Fibroblast of pulmonary artery (primary cell): ENCODE results near the gene RRP36.

Experiments used
- DNase-seq: peaks from one replicate; pipeline ENCODE4 v3.0.0-alpha.2; 2010; ENCODE audit warnings: low read depth
- H3K4me3 ChIP-seq: replicated peaks from 2 replicates; pipeline ENCODE4 v1.5.1; 2011; ENCODE audit warnings: low read depth, mild to moderate bottlenecking, control low read depth, low read length, moderate library complexity
- TF ChIP-seq, protein P1 (sequence below): IDR thresholded peaks from 2 replicates; pipeline ENCODE4 v1.5.1; 2011; ENCODE audit warnings: mild to moderate bottlenecking, control low read depth, low read length, inconsistent platforms; ENCODE audit errors: missing control alignments

The RRP36 gene

DNA sequence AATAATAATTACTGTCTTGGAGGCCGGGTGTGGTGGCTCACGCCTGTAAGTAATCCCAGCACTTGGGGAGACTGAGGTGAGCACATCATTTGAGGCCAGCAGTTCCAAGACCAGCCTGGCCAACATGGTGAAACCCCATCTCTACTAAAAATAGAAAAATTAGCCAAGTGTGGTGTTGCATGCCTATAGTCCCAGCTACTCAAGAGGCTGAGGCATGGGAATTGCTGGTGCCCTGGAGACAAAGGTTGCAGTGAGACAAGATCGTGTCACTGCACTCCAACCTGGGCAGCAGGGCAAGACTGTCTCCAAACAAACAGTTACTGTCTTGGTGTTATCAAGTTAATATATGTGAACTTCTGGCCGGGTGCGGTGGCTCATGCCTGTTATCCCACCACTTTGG, 4.9 kb downstream of the RRP36 start:
- no peak overlapping the region for H3K4me3 ChIP-seq
- DNase-seq = no peak
- TF ChIP-seq, protein P1, sequence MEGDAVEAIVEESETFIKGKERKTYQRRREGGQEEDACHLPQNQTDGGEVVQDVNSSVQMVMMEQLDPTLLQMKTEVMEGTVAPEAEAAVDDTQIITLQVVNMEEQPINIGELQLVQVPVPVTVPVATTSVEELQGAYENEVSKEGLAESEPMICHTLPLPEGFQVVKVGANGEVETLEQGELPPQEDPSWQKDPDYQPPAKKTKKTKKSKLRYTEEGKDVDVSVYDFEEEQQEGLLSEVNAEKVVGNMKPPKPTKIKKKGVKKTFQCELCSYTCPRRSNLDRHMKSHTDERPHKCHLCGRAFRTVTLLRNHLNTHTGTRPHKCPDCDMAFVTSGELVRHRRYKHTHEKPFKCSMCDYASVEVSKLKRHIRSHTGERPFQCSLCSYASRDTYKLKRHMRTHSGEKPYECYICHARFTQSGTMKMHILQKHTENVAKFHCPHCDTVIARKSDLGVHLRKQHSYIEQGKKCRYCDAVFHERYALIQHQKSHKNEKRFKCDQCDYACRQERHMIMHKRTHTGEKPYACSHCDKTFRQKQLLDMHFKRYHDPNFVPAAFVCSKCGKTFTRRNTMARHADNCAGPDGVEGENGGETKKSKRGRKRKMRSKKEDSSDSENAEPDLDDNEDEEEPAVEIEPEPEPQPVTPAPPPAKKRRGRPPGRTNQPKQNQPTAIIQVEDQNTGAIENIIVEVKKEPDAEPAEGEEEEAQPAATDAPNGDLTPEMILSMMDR = no peak

DNA sequence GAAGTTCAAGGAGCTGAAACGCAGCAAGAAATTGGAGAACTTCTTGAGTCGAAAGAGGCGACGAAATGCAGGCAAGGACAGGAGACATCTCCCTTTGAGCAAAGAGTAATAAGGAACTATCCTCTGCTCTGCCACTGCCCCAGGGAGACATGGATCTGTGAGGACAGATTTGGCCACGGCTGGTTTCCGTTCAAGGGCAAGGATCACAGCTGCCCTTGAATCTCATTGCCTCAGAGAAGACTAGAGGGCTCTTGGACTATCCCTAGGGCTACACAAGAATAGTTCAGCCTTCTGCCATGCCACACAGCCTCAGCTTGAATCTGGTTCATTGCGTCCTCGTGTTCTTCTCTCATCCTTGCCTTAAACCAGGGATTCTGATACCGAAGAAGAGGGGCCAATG, 7.7 kb downstream of the RRP36 start:
- TF ChIP-seq, protein P1 = no peak
- no peak overlapping the region for H3K4me3 ChIP-seq
- DNase-seq = no peak

DNA sequence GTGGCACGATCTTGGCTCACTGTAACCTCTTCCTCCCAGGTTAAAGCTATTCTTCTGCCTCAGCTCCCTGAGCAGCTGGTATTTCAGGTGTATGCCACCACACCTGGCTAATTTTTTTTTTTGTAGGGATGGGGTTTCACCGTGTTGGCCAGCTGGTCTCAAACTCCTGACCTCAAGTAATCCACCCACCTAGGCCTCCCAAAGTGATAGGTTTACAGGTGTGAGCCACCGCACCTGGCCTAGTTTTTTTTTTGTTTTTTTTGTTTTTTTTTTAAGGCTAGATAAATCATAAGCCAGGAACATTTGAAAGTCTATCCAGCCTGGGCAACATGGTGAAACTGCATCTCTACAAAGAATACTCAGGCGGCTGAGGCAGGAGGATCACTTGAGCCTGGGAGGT, 10.9 kb downstream of the RRP36 start:
- DNase-seq = no peak
- no peak overlapping the region for H3K4me3 ChIP-seq
- TF ChIP-seq, protein P1 = no peak

DNA sequence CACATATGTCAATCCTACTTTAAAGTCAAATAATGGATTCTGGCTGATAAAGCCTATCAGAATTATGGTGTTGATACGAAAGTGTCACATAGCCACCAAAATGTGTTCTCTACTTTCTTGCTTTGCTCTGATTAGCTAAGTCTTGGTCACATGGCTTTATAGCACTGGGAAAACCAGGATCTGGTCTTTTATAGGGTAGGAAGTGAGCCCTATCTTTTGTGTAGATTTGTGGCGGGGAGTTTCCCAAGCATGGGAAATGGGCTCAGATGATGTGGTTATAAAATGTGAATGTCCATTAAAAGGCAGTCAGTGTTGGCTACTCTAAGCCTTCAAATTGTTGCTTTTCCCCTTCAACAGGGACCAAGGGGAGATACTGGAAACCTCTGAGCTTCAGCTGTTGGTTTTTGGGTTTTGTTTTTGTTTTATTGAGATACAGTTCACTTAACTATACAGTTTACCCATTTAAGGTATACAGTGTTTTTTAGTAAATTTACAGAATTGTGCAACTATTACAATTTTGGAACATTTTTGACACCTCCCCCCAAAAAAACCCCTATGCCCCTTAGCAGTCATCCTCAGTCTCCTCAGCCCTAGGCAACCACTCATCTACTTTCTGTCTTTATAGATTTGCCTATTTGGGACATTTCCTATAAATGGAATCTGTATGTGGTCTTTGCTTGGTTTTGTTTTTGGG, 12.2 kb downstream of the RRP36 start:
- H3K4me3 ChIP-seq = no peak overlapping the region
- DNase-seq = no peak
- TF ChIP-seq, protein P1 = no peak

DNA sequence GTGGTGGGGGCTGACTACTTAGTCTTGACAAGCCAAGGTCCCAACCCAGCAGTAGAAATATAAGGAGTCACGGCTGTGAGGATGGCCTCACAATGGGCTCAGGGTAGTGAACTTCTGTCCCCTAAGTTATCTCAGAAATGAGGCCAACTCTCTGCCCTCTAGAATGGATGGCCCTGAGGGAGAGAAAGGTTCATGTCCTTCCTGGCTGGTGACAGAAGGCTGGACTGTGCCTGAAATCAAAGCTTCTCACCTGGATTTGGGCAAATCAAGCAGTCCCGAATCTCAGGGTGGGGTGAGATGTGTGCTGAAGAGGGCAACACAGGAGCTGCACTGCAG, 12.7 kb downstream of the RRP36 start:
- no peak for DNase-seq
- TF ChIP-seq, protein P1 = no peak
- no peak overlapping the region for H3K4me3 ChIP-seq

DNA sequence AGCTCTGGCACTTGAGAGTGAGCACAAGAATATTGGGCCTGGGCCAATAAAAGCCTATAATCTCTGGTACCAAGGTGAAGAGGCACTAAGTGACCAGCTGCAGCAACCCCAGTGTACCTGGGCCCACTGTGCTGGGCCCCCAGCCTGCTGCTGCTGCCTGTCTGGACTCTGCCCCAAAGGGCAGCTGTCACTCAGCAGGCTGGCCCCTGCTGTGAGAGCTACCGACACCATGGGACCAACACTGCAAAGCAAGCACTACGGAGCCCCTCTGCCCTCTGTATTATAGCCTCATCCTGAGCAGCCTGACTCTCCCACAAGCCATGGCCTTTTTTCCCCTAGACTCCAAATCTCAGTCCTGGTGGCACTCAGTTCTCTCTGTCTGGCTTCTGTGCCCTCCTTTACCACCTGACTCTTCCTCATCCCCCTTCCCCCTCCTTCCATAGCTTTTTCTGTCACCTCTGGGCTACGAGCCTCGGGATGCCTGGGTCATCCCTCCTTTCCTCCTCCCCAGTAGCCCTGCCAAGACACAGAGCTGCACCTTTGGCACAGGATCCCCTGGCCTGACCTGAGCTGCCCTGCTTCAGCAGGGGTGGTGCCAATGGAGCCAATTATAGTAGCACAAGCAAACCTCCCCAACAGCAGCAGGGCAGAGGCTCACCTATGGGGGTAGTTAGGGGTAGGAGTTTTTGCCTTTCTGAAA, 14.2 kb downstream of the RRP36 start:
- TF ChIP-seq, protein P1 = no peak
- no peak overlapping the region for H3K4me3 ChIP-seq
- DNase-seq = no peak

DNA sequence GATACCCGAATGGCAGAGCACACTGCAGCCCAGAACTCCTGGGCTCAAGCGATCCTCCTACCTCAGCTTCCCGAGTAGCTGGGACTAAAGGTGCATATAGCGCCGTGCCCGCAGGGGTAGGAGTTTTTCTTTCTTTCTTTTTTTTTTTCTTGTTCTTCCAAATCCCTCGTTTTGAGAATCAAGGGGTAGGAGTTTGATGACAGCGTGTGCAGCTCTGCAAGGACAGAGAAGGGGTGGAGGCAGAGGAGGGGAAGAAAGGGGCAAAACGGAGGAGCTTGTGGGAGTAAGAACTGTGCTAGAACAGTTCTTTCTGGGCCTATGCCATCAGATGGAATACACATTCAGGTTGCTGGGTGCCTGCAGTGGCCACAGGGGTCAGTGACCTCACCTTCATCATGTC, 15.3 kb downstream of the RRP36 start:
- DNase-seq = no peak
- TF ChIP-seq, protein P1 = no peak
- no peak overlapping the region for H3K4me3 ChIP-seq
